ENCODE measurements around the gene SPAG17. TPM values are rescaled to one million over a fixed set of nuclear protein-coding genes. Genes with fewer than 3 reads are reported as not detected.

SPAG17 gene
- total RNA-seq, 1 experiment from 2014 or later = not detected

- no TSS peak for BruUV-seq (replicated peaks)
- Histone ChIP-seq H3K36me3 (ENCODE audit: control insufficient read depth in 1 of 2, insufficient read depth in 2 of 2, low read length in 2 of 2) (no peaks in the 10 kb centered on the region), H3K27me3 (ENCODE audit: insufficient read depth, low read length) (no peaks in the 10 kb centered on the region), H4K20me1 (ENCODE audit: insufficient read depth) (no peaks in the 10 kb centered on the region), H3K9me3 (ENCODE audit: control insufficient read depth in 1 of 2, insufficient read depth in 1 of 2, low read depth in 1 of 2, low read length in 2 of 2) (no peaks in the 10 kb centered on the region), H2AFZ (ENCODE audit: low read depth, low read length, poor library complexity, severe bottlenecking) (no peak overlapping the region), H3K9me2 (ENCODE audit: insufficient read depth) (no peaks in the 10 kb centered on the region), H3K9ac (ENCODE audit: low read length) (no peak overlapping the region), H3K4me3 (replicated peaks in 1 of 2; ENCODE audit: low read depth in 1 of 2, low read length in 2 of 2) (no peak overlapping the region), H3K4me1 (ENCODE audit: control insufficient read depth in 1 of 2, insufficient read depth in 2 of 2, low read length in 2 of 2) (no peaks in the 10 kb centered on the region), H3K4me2 (ENCODE audit: low read length) (no peak overlapping the region), H3K27ac (ENCODE audit: low read depth, low read length) (no peak overlapping the region), H3K79me2 (ENCODE audit: insufficient read depth, low read length) (no peaks in the 10 kb centered on the region)
- DNase-seq (ENCODE audit: low read depth, low spot score) (no peak), ATAC-seq (no peak)
- ChIA-PET POLR2A (no interaction called here), CTCF (no interaction called here), RAD21 (ENCODE audit: low non-redundant PET in 1 of 2, low total read pairs in 2 of 2, uncharacterized antibody in 2 of 2, unreplicated experiment in 2 of 2) (no interaction called here)
- TF ChIP-seq CEBPB (IDR thresholded peaks at IDR 0.05; ENCODE audit: low read depth) (no peak), ELF1 (IDR thresholded peaks at IDR 0.05; ENCODE audit: borderline replicate concordance, low read depth) (no peak), SRF (IDR thresholded peaks at IDR 0.05; ENCODE audit: low read depth) (no peak), EGR1 (IDR thresholded peaks at IDR 0.05; ENCODE audit: low read depth) (no peak), EZH2 (IDR thresholded peaks at IDR 0.05) (no peak), JUND (IDR thresholded peaks at IDR 0.05) (no peak), TCF7L2 (IDR thresholded peaks at IDR 0.05; ENCODE audit: borderline replicate concordance, extremely low read depth, insufficient read depth, insufficient read length) (no peak), FOSL1 (IDR thresholded peaks at IDR 0.05; ENCODE audit: low read depth) (no peak), POLR2AphosphoS5 (IDR thresholded peaks at IDR 0.05; ENCODE audit: low read depth, low read length) (no peak), ZFX (IDR thresholded peaks at IDR 0.05) (no peak), YY1 (IDR thresholded peaks at IDR 0.05; ENCODE audit: extremely low read depth, insufficient replicate concordance, low read depth, low read length) (no peak), SIN3A (IDR thresholded peaks at IDR 0.05; ENCODE audit: low read depth) (no peak)
- TF ChIP-seq, protein P1, sequence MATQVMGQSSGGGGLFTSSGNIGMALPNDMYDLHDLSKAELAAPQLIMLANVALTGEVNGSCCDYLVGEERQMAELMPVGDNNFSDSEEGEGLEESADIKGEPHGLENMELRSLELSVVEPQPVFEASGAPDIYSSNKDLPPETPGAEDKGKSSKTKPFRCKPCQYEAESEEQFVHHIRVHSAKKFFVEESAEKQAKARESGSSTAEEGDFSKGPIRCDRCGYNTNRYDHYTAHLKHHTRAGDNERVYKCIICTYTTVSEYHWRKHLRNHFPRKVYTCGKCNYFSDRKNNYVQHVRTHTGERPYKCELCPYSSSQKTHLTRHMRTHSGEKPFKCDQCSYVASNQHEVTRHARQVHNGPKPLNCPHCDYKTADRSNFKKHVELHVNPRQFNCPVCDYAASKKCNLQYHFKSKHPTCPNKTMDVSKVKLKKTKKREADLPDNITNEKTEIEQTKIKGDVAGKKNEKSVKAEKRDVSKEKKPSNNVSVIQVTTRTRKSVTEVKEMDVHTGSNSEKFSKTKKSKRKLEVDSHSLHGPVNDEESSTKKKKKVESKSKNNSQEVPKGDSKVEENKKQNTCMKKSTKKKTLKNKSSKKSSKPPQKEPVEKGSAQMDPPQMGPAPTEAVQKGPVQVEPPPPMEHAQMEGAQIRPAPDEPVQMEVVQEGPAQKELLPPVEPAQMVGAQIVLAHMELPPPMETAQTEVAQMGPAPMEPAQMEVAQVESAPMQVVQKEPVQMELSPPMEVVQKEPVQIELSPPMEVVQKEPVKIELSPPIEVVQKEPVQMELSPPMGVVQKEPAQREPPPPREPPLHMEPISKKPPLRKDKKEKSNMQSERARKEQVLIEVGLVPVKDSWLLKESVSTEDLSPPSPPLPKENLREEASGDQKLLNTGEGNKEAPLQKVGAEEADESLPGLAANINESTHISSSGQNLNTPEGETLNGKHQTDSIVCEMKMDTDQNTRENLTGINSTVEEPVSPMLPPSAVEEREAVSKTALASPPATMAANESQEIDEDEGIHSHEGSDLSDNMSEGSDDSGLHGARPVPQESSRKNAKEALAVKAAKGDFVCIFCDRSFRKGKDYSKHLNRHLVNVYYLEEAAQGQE (IDR thresholded peaks at IDR 0.05; ENCODE audit: low read depth) = no peak
- TF ChIP-seq, protein P2, sequence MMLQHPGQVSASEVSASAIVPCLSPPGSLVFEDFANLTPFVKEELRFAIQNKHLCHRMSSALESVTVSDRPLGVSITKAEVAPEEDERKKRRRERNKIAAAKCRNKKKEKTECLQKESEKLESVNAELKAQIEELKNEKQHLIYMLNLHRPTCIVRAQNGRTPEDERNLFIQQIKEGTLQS (IDR thresholded peaks at IDR 0.05) = no peak
- TF ChIP-seq, protein P3, sequence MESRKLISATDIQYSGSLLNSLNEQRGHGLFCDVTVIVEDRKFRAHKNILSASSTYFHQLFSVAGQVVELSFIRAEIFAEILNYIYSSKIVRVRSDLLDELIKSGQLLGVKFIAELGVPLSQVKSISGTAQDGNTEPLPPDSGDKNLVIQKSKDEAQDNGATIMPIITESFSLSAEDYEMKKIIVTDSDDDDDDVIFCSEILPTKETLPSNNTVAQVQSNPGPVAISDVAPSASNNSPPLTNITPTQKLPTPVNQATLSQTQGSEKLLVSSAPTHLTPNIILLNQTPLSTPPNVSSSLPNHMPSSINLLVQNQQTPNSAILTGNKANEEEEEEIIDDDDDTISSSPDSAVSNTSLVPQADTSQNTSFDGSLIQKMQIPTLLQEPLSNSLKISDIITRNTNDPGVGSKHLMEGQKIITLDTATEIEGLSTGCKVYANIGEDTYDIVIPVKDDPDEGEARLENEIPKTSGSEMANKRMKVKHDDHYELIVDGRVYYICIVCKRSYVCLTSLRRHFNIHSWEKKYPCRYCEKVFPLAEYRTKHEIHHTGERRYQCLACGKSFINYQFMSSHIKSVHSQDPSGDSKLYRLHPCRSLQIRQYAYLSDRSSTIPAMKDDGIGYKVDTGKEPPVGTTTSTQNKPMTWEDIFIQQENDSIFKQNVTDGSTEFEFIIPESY (IDR thresholded peaks at IDR 0.05; ENCODE audit: extremely low read depth, insufficient replicate concordance, low read length) = no peak
- intact Hi-C loops (cut with micrococcal nuclease) = no loop called here
These were observed 317 bp downstream of the SPAG17 start for GRCh38 chr1:118184739-118185083.

All from HCT116 (cell line).